Epithelial cell of esophagus (primary cell): Measurements from ENCODE around the gene SIRPA.
"Not testable (repeated sequence)": the region's sequence is repeated elsewhere in the genome, so short reads cannot be mapped to it uniquely, and the experiment has no call there.

Source experiments
- DNase-seq: peaks from one replicate; pipeline ENCODE4 v3.0.0; 2010; ENCODE audit warnings: low read depth
- H3K4me3 ChIP-seq: 2 replicates; pipeline ENCODE4 v1.5.1; 2011; ENCODE audit warnings: mild to moderate bottlenecking, low read length, control low read depth
- TF ChIP-seq, protein P1 (sequence below): IDR thresholded peaks from 2 replicates; pipeline ENCODE4 v1.5.1; 2011; ENCODE audit warnings: low read depth, mild to moderate bottlenecking, low read length, control low read depth, inconsistent platforms; ENCODE audit not compliant: insufficient read depth; ENCODE audit errors: missing control alignments

The SIRPA gene

DNA sequence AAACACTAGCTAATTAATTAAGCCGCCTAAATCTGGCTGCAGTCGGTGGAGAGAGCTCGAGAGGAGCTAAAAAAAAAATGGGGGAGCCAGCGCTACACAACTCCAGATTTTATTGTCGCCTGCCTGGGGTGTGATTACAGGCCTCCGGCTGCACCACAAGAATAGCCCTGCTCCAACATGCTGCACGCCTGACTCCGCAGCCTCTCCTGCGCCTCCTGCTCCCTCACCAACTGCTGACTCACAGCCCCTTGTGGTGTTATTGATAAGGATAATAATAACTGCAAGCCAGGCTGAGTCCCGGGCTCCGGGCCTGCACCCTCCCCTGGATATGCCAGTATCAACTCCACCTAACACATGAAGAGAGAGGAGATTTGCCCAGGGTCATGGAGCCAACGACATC lies 16.8 kb downstream of the SIRPA start:
- TF ChIP-seq, protein P1, sequence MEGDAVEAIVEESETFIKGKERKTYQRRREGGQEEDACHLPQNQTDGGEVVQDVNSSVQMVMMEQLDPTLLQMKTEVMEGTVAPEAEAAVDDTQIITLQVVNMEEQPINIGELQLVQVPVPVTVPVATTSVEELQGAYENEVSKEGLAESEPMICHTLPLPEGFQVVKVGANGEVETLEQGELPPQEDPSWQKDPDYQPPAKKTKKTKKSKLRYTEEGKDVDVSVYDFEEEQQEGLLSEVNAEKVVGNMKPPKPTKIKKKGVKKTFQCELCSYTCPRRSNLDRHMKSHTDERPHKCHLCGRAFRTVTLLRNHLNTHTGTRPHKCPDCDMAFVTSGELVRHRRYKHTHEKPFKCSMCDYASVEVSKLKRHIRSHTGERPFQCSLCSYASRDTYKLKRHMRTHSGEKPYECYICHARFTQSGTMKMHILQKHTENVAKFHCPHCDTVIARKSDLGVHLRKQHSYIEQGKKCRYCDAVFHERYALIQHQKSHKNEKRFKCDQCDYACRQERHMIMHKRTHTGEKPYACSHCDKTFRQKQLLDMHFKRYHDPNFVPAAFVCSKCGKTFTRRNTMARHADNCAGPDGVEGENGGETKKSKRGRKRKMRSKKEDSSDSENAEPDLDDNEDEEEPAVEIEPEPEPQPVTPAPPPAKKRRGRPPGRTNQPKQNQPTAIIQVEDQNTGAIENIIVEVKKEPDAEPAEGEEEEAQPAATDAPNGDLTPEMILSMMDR: no peak
- peak; percentile 70 for DNase-seq
- no peak overlapping the region for H3K4me3 ChIP-seq

DNA sequence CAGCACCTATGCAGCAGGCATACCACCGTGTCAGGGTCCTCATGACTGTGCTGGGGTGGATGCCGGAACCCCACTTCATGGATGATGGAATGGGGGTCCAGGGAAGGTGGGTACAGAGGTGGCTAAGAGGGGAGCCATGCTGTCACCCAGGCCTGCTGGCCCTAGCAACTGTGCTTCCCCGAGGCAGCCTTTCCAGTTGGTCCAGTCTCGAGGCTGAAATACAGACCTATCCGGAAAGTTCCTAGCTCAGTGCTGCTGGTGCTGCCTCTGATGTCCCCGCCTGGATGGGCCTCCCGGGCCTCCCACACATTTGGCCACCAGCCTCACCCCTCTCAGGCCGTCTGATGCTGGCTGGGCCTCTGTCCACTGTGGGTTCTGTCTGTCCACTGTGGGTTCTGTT lies 17.4 kb downstream of the SIRPA start:
- TF ChIP-seq, protein P1: no peak
- DNase-seq: peak; percentile 21

GRCh38 chr20:1915233-1915632 lies 20.0 kb downstream of the SIRPA start:
- not testable (repeated sequence) for H3K4me3 ChIP-seq, DNase-seq

More for the DNA sequence above, 17.4 kb downstream of the SIRPA start:
- no peak overlapping the region for H3K4me3 ChIP-seq

DNA sequence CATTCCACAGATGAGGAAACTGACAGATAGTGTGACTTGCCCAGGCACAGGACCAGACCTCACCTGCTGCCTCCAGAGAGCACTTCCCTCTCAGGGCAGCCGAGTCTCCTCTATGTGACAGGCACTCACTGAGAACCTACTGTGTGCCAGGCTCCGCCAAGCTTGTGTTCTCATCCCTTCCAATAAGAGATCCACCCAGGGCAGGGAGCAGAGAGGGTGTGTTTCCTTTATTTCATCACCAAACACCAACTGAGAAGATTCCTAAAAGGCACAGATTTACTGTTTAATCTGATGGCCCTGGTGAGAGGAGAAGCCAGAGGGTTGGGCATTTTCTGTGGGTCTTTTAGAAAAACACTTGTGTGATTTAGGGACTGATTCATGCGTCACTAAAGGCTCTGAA lies 20.5 kb downstream of the SIRPA start:
- no peak for DNase-seq
- TF ChIP-seq, protein P1: no peak
- H3K4me3 ChIP-seq: no peak overlapping the region

DNA sequence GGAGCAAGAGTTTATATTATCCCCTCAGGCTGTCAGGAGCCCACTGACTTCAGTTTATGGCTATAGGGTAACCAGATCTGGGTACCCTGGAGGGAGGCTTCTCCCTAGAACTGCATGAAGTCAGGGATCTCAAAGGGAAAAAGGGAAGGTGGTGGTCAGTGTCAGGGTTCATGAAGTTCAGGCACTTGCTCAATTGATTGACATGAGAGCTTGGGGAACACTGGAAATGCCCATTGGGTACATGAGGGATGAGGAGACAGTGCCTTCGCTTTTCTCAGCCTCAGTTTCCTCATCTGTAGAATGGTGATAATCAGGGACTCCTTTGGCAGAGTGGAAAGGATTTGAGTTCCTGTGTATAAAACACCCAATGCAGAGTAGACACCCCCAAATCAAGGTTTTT lies 22.6 kb downstream of the SIRPA start:
- TF ChIP-seq, protein P1: no peak
- DNase-seq: no peak
- no peak overlapping the region for H3K4me3 ChIP-seq

DNA sequence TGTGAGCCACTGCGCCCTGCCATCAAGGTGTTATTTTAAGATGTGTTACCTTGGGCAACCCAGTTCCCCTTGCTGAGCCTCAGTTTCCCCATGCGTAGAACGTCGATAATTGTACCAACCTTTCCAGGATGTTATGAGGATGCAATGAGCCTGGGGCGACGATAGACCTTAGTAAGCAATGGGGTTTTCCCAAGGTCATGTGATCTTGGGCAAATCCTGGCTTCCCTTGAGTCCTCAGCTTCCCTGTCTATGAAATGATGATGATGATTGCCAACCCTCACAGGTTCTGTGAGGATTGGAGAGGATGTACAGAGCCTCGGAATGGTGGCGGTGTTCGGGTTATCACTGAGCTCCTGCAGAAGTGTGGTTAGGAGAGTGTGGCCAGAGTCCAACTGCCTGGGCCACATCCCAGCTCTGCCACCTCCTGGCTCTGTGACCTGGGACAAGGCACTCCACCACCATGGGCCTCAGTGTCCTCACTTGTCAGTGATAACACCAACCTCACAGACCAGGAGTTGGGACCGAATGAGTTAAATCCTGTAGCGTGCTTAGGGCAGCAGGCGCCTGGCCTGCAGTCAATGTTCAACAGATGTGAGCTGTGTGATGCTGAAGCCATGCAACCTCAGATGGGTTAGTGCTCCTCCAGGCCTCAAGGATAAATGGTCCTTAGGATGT lies 23.4 kb downstream of the SIRPA start:
- TF ChIP-seq, protein P1: no peak
- no peak overlapping the region for H3K4me3 ChIP-seq
- no peak for DNase-seq

DNA sequence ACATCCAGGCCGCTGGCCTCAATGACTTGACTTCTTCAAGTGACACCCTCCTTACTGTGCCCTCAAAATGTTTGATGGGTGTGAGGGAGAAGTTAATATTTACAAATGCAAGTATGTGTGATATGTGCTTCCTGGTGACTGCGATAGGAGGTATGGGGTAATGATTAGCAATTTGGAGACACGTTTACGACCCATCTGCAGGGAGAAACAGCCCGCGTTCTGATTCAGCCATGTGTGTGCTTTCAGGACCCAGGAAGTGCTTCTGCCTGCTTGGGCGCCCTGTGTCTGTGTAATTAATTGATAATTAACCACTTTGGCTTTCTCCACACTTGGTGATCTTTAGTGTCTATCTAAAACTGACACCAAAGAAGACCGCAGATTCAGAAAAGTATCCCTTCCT lies 25.0 kb downstream of the SIRPA start:
- H3K4me3 ChIP-seq: no peak overlapping the region
- DNase-seq: no peak
- TF ChIP-seq, protein P1: no peak
